Thoracic aorta (tissue), 2 donors: ENCODE results near the gene ADD1. TPM values are rescaled to one million over a fixed set of nuclear protein-coding genes. Genes with fewer than 3 reads are reported as not detected.
"Not testable (repeated sequence)": the region's sequence is repeated elsewhere in the genome, so short reads cannot be mapped to it uniquely, and the experiment has no call there.

Source experiments
- ATAC-seq: fragments of 150-250 bp; one replicate; pipeline ENCODE4 v1.8.0; 2017; ENCODE audit warnings: low read depth; ENCODE audit not compliant: insufficient number of reproducible peaks, low FRiP score
- DNase-seq: peaks from one replicate; pipeline ENCODE4 v3.0.0-alpha.2; 2020; ENCODE audit warnings: low spot score
- H3K27ac ChIP-seq, 2 donors: fragments of 200-600 bp; sonication (generic); 1 replicate in 1 of 2; 2 replicates in 1 of 2; pipeline ENCODE4 v1.5.1; 2016; ENCODE audit warnings: mild to moderate bottlenecking in 2 of 2, moderate library complexity in 2 of 2
- H3K27me3 ChIP-seq: fragments of 200-600 bp; sonication (generic); replicated peaks from 2 replicates; pipeline ENCODE4 v1.6.0; 2016; ENCODE audit warnings: mild to moderate bottlenecking; ENCODE audit not compliant: insufficient read depth
- H3K36me3 ChIP-seq: fragments of 200-600 bp; sonication (generic); one replicate; pipeline ENCODE4 v1.5.1; 2016
- H3K4me1 ChIP-seq, 2 donors: fragments of 200-600 bp; sonication (generic); 1 replicate in 1 of 2; 2 replicates in 1 of 2; pipeline versions ENCODE4 v1.5.1 to v1.6.0; 2016; ENCODE audit warnings: low read depth in 2 of 2, mild to moderate bottlenecking in 1 of 2; ENCODE audit not compliant: control insufficient read depth in 1 of 2
- H3K4me3 ChIP-seq: fragments of 200-600 bp; sonication (generic); 2 replicates; pipeline ENCODE4 v1.5.1; 2016; ENCODE audit warnings: mild to moderate bottlenecking
- H3K9me3 ChIP-seq: fragments of 200-600 bp; sonication (generic); 2 replicates; pipeline ENCODE4 v1.5.1; 2016
- total RNA-seq, 2 donors: library from RNA; depleted of rRNA; stranded (reverse); fragments of >200 nt; gene quantifications; one replicate each; pipeline versions ENCODE4 v1.1.0 to v1.2.3, GENCODE V29; 2016
- TF ChIP-seq, protein P1 (sequence below): fragments of 200-600 bp; sonication (generic); IDR thresholded peaks from one replicate; pipeline ENCODE4 v1.5.1; 2019; ENCODE audit warnings: antibody characterized with exemption

Gene ADD1
- total RNA-seq, 2 donors from 2014 or later = 256 to 338 TPM

GRCh38 chr4:2942532-2943363 lies 99.1 kb downstream of the ADD1 start:
- Histone ChIP-seq H3K4me1 (no peaks in the 10 kb centered on the region), H3K4me3 (no peak overlapping the region), H3K27ac (no peak overlapping the region), H3K36me3 (peaks cover 88% of the 10 kb centered on the region), H3K27me3 (no peaks in the 10 kb centered on the region), H3K9me3 (no peaks in the 10 kb centered on the region)
- ATAC-seq (no peak), DNase-seq (no peak)
- TF ChIP-seq, protein P1, sequence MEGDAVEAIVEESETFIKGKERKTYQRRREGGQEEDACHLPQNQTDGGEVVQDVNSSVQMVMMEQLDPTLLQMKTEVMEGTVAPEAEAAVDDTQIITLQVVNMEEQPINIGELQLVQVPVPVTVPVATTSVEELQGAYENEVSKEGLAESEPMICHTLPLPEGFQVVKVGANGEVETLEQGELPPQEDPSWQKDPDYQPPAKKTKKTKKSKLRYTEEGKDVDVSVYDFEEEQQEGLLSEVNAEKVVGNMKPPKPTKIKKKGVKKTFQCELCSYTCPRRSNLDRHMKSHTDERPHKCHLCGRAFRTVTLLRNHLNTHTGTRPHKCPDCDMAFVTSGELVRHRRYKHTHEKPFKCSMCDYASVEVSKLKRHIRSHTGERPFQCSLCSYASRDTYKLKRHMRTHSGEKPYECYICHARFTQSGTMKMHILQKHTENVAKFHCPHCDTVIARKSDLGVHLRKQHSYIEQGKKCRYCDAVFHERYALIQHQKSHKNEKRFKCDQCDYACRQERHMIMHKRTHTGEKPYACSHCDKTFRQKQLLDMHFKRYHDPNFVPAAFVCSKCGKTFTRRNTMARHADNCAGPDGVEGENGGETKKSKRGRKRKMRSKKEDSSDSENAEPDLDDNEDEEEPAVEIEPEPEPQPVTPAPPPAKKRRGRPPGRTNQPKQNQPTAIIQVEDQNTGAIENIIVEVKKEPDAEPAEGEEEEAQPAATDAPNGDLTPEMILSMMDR = no peak

- Histone ChIP-seq H3K27ac (no peak overlapping the region), H3K4me3 (no peak overlapping the region), H3K36me3 (peaks cover 86% of the 10 kb centered on the region), H3K4me1 (no peaks in the 10 kb centered on the region), H3K9me3 (no peaks in the 10 kb centered on the region), H3K27me3 (no peaks in the 10 kb centered on the region)
- ATAC-seq (no peak), DNase-seq (no peak)
- TF ChIP-seq, protein P1 = no peak
These were observed 99.9 kb downstream of the ADD1 start for GRCh38 chr4:2943364-2944090.

GRCh38 chr4:2944091-2944482 lies 100.4 kb downstream of the ADD1 start:
- H3K27ac ChIP-seq = no peak overlapping the region
- TF ChIP-seq, protein P1 = no peak
- peaks cover 80% of the 10 kb centered on the region for H3K36me3 ChIP-seq
- H3K4me3 ChIP-seq = no peak overlapping the region
- H3K27me3 ChIP-seq = no peaks in the 10 kb centered on the region
- no peaks in the 10 kb centered on the region for H3K9me3 ChIP-seq
- no peaks in the 10 kb centered on the region for H3K4me1 ChIP-seq
- ATAC-seq (no peak), DNase-seq (no peak)

GRCh38 chr4:2944586-2945526 lies 101.2 kb downstream of the ADD1 start:
- Histone ChIP-seq H3K4me1 (no peaks in the 10 kb centered on the region), H3K36me3 (peaks cover 78% of the 10 kb centered on the region), H3K27me3 (no peaks in the 10 kb centered on the region), H3K27ac (no peak overlapping the region), H3K9me3 (no peaks in the 10 kb centered on the region), H3K4me3 (no peak overlapping the region)
- no peak for DNase-seq
- TF ChIP-seq, protein P1 = no peak
- no peak for ATAC-seq

- not testable (repeated sequence) for H3K4me1 ChIP-seq, H3K27me3 ChIP-seq, H3K9me3 ChIP-seq, H3K4me3 ChIP-seq, DNase-seq, ATAC-seq, H3K27ac ChIP-seq
- peaks cover 76% of the 10 kb centered on the region for H3K36me3 ChIP-seq
These were observed 102.3 kb downstream of the ADD1 start for GRCh38 chr4:2945619-2946604.
